ENCODE measurements around the gene TMEM254.

DNA sequence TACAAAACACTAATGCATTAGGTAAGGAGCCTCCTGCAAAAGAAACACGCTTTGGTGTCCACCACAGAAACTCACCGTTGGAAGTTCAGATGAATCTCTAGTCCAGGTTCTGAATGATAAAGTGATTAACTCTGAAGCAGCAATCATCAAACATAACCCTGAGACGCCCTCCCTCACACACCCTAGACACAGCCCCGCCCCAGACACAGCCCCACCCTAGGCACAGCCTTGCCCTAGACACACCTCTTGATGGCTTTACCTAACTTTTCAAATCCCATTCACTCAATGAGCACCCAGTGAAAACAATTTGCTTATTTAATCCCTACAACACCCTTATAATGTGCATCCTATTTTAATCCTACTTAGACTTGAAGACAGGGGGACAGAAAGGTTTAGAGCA lies 21.3 kb upstream of the TMEM254 start:
- TF ChIP-seq, protein P1, sequence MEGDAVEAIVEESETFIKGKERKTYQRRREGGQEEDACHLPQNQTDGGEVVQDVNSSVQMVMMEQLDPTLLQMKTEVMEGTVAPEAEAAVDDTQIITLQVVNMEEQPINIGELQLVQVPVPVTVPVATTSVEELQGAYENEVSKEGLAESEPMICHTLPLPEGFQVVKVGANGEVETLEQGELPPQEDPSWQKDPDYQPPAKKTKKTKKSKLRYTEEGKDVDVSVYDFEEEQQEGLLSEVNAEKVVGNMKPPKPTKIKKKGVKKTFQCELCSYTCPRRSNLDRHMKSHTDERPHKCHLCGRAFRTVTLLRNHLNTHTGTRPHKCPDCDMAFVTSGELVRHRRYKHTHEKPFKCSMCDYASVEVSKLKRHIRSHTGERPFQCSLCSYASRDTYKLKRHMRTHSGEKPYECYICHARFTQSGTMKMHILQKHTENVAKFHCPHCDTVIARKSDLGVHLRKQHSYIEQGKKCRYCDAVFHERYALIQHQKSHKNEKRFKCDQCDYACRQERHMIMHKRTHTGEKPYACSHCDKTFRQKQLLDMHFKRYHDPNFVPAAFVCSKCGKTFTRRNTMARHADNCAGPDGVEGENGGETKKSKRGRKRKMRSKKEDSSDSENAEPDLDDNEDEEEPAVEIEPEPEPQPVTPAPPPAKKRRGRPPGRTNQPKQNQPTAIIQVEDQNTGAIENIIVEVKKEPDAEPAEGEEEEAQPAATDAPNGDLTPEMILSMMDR (conservative IDR thresholded peaks at IDR 0.05; ENCODE audit: low read depth in 2 of 2), result no peak
- TF ChIP-seq POLR2AphosphoS5 (IDR thresholded peaks at IDR 0.05; ENCODE audit: low read depth) (no peak), EZH2 (IDR thresholded peaks at IDR 0.05; ENCODE audit: low read depth, unreplicated experiment) (no peak), ZNF331 (CRISPR knock-in tag; IDR thresholded peaks at IDR 0.05; ENCODE audit: low read depth) (no peak), JUNB (IDR thresholded peaks at IDR 0.05; ENCODE audit: unreplicated experiment) (no peak), NANOG (IDR thresholded peaks at IDR 0.05; ENCODE audit: borderline replicate concordance) (no peak), CREB1 (CRISPR knock-in tag; IDR thresholded peaks at IDR 0.05; ENCODE audit: low read depth) (no peak), EZH2phosphoT487 (IDR thresholded peaks at IDR 0.05; ENCODE audit: unreplicated experiment) (no peak)
- TF ChIP-seq, protein P2, sequence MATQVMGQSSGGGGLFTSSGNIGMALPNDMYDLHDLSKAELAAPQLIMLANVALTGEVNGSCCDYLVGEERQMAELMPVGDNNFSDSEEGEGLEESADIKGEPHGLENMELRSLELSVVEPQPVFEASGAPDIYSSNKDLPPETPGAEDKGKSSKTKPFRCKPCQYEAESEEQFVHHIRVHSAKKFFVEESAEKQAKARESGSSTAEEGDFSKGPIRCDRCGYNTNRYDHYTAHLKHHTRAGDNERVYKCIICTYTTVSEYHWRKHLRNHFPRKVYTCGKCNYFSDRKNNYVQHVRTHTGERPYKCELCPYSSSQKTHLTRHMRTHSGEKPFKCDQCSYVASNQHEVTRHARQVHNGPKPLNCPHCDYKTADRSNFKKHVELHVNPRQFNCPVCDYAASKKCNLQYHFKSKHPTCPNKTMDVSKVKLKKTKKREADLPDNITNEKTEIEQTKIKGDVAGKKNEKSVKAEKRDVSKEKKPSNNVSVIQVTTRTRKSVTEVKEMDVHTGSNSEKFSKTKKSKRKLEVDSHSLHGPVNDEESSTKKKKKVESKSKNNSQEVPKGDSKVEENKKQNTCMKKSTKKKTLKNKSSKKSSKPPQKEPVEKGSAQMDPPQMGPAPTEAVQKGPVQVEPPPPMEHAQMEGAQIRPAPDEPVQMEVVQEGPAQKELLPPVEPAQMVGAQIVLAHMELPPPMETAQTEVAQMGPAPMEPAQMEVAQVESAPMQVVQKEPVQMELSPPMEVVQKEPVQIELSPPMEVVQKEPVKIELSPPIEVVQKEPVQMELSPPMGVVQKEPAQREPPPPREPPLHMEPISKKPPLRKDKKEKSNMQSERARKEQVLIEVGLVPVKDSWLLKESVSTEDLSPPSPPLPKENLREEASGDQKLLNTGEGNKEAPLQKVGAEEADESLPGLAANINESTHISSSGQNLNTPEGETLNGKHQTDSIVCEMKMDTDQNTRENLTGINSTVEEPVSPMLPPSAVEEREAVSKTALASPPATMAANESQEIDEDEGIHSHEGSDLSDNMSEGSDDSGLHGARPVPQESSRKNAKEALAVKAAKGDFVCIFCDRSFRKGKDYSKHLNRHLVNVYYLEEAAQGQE (IDR thresholded peaks at IDR 0.05; ENCODE audit: unreplicated experiment), result no peak
- TF ChIP-seq, protein P3, sequence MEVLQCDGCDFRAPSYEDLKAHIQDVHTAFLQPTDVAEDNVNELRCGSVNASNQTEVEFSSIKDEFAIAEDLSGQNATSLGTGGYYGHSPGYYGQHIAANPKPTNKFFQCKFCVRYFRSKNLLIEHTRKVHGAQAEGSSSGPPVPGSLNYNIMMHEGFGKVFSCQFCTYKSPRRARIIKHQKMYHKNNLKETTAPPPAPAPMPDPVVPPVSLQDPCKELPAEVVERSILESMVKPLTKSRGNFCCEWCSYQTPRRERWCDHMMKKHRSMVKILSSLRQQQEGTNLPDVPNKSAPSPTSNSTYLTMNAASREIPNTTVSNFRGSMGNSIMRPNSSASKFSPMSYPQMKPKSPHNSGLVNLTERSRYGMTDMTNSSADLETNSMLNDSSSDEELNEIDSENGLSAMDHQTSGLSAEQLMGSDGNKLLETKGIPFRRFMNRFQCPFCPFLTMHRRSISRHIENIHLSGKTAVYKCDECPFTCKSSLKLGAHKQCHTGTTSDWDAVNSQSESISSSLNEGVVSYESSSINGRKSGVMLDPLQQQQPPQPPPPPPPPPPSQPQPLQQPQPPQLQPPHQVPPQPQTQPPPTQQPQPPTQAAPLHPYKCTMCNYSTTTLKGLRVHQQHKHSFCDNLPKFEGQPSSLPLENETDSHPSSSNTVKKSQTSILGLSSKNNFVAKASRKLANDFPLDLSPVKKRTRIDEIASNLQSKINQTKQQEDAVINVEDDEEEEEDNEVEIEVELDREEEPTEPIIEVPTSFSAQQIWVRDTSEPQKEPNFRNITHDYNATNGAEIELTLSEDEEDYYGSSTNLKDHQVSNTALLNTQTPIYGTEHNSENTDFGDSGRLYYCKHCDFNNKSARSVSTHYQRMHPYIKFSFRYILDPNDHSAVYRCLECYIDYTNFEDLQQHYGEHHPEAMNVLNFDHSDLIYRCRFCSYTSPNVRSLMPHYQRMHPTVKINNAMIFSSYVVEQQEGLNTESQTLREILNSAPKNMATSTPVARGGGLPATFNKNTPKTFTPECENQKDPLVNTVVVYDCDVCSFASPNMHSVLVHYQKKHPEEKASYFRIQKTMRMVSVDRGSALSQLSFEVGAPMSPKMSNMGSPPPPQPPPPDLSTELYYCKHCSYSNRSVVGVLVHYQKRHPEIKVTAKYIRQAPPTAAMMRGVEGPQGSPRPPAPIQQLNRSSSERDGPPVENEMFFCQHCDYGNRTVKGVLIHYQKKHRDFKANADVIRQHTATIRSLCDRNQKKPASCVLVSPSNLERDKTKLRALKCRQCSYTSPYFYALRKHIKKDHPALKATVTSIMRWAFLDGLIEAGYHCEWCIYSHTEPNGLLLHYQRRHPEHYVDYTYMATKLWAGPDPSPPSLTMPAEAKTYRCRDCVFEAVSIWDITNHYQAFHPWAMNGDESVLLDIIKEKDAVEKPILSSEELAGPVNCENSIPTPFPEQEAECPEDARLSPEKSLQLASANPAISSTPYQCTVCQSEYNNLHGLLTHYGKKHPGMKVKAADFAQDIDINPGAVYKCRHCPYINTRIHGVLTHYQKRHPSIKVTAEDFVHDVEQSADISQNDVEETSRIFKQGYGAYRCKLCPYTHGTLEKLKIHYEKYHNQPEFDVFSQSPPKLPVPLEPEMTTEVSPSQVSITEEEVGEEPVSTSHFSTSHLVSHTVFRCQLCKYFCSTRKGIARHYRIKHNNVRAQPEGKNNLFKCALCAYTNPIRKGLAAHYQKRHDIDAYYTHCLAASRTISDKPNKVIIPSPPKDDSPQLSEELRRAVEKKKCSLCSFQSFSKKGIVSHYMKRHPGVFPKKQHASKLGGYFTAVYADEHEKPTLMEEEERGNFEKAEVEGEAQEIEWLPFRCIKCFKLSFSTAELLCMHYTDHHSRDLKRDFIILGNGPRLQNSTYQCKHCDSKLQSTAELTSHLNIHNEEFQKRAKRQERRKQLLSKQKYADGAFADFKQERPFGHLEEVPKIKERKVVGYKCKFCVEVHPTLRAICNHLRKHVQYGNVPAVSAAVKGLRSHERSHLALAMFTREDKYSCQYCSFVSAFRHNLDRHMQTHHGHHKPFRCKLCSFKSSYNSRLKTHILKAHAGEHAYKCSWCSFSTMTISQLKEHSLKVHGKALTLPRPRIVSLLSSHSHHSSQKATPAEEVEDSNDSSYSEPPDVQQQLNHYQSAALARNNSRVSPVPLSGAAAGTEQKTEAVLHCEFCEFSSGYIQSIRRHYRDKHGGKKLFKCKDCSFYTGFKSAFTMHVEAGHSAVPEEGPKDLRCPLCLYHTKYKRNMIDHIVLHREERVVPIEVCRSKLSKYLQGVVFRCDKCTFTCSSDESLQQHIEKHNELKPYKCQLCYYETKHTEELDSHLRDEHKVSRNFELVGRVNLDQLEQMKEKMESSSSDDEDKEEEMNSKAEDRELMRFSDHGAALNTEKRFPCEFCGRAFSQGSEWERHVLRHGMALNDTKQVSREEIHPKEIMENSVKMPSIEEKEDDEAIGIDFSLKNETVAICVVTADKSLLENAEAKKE (CRISPR knock-in tag; IDR thresholded peaks at IDR 0.05), result no peak
- TF ChIP-seq, protein P4, sequence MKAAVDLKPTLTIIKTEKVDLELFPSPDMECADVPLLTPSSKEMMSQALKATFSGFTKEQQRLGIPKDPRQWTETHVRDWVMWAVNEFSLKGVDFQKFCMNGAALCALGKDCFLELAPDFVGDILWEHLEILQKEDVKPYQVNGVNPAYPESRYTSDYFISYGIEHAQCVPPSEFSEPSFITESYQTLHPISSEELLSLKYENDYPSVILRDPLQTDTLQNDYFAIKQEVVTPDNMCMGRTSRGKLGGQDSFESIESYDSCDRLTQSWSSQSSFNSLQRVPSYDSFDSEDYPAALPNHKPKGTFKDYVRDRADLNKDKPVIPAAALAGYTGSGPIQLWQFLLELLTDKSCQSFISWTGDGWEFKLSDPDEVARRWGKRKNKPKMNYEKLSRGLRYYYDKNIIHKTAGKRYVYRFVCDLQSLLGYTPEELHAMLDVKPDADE (IDR thresholded peaks at IDR 0.05), result no peak
